SH-SY5Y (cell line): Measurements from ENCODE around the gene COL18A1.

Experiments used
- GATA2 ChIP-seq: IDR thresholded peaks from 2 replicates; pipeline ENCODE4 v1.6.1; 2011; ENCODE audit warnings: mild to moderate bottlenecking, low read depth, low read length
- GATA3 ChIP-seq: IDR thresholded peaks from 2 replicates; pipeline ENCODE4 v1.6.1; 2011; ENCODE audit warnings: low read depth, mild to moderate bottlenecking, low read length, moderate library complexity

DNA sequence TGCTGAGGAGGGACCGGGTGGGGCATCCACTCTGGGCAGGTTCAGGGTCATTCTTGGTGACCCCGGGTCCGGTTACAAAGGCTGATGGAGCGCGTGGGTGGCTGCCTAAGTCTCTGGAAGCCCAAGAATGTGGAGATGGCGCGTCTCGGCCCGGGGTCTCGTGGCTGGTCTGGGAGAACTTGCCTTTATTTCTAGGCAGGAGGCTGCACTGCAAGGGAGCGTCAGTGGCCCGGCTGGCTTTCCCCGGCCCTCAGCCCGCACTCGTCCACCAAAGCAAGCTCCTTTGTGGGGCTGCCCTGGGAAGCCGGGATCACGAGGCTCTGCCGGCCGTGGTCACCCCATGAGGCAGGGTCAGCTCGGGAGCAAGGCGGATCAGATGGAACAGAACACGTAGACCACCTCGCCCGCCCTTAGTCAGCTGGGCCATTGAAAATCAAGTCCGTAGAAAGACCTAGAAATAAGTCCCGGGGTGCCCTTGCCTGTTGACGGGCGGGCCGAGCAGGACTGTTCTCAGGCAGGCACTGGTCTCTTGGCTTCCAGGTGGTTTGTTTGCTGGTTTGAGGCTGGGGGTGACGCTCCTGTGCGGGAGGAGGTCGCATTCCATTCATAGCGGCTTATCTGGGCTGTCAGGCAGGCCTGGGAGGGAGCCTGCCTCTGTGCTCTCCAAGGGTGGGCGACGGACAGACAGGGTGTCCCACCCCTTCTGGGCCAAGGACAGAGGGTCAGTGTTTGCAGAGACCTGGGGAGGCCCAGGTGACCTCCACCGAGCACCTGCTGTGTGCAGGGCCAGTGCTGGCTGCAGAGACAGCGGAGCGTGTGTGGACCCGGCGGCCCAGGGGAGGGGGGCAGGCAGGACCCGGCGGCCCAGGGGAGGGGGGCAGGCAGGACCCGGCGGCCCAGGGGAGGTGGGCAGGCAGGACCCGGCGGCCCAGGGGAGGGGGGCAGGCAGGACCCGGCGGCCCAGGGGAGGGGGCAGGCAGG is 25.8 kb downstream of the COL18A1 start:
- TF ChIP-seq GATA2 (no peak), GATA3 (no peak)
